IPS DF 6.9 (cell line): ENCODE results near the gene RPH3AL.
"Not testable (repeated sequence)": the region's sequence is repeated elsewhere in the genome, so short reads cannot be mapped to it uniquely, and the experiment has no call there.

Experiments used
- DNase-seq: peaks from one replicate; pipeline ENCODE4 v3.0.0-alpha.2; 2013; ENCODE audit warnings: low read depth, low spot score
- H3K27ac ChIP-seq: one replicate; pipeline ENCODE4 v1.5.1; 2013; ENCODE audit warnings: low read length, control low read depth
- H3K27me3 ChIP-seq: 2 replicates; pipeline ENCODE4 v1.6.1; 2013; ENCODE audit warnings: mild to moderate bottlenecking, low read length; ENCODE audit not compliant: control insufficient read depth, insufficient read depth
- H3K36me3 ChIP-seq: 2 replicates; pipeline ENCODE4 v1.6.1; 2013; ENCODE audit warnings: low read length; ENCODE audit not compliant: control insufficient read depth, insufficient read depth
- H3K4me1 ChIP-seq: 2 replicates; pipeline ENCODE4 v1.6.1; 2013; ENCODE audit warnings: low read length; ENCODE audit not compliant: control insufficient read depth, insufficient read depth
- H3K4me3 ChIP-seq: 2 replicates; pipeline ENCODE4 v1.5.1; 2013; ENCODE audit warnings: mild to moderate bottlenecking, low read length
- H3K9me3 ChIP-seq: 2 replicates; pipeline ENCODE4 v1.6.1; 2013; ENCODE audit warnings: low read length, inconsistent platforms; ENCODE audit not compliant: control insufficient read depth, insufficient read depth
- WGBS: extraction: QIAGEN DNeasy Blood & Tissue Kit; methylation state at CpG from one replicate; pipeline ENCODE4 v1.1.7; 2013; ENCODE audit warnings: mixed read lengths, missing lambda C conversion rate; ENCODE audit not compliant: insufficient read length, insufficient coverage; 5-methylcytosine and 5-hydroxymethylcytosine counted together

The RPH3AL gene

DNA sequence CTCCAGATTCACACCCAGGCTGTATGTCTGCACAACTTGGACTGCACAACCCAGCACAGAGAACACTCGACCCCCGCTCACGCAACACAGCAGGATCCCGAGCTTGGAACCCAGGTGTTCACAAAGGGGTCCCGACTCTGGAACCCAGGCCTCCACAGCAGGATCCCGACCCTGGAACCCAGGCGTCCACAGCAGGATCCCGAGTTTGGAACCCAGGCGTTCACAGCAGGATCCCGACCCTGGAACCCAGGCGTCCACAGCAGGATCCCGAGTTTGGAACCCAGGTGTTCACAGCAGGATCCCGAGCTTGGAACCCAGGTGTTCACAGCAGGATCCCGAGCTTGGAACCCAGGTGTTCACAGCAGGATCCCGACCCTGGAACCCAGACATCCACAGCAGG lies 154.4 kb downstream of the RPH3AL start:
- not testable (repeated sequence) for H3K27ac ChIP-seq, H3K27me3 ChIP-seq, H3K9me3 ChIP-seq, H3K4me3 ChIP-seq, H3K4me1 ChIP-seq, H3K36me3 ChIP-seq, DNase-seq
- no CpG with 5 or more reads among the region's 15 CpGs for WGBS

GRCh38 chr17:197352-197751 lies 155.3 kb downstream of the RPH3AL start:
- H3K4me1 ChIP-seq = no peaks in the 10 kb centered on the region
- H3K4me3 ChIP-seq = no peak overlapping the region
- H3K27me3 ChIP-seq = no peaks in the 10 kb centered on the region
- WGBS = no CpG with 5 or more reads among the region's 2 CpGs
- H3K36me3 ChIP-seq = no peaks in the 10 kb centered on the region
- H3K27ac ChIP-seq = no peak overlapping the region
- no peak for DNase-seq
- H3K9me3 ChIP-seq = no peaks in the 10 kb centered on the region

- no CpG with 5 or more reads among the region's 16 CpGs for WGBS
Observed at GRCh38 chr17:194828-195602, 157.6 kb downstream of the RPH3AL start.

GRCh38 chr17:193841-194806 lies 158.5 kb downstream of the RPH3AL start:
- H3K4me1 ChIP-seq = no peaks in the 10 kb centered on the region
- no peak overlapping the region for H3K4me3 ChIP-seq
- H3K36me3 ChIP-seq = no peaks in the 10 kb centered on the region
- no peak for DNase-seq
- H3K27me3 ChIP-seq = no peaks in the 10 kb centered on the region
- H3K9me3 ChIP-seq = no peaks in the 10 kb centered on the region
- H3K27ac ChIP-seq = no peak overlapping the region
- WGBS = no CpG with 5 or more reads among the region's 31 CpGs

More at GRCh38 chr17:194828-195602, 157.6 kb downstream of the RPH3AL start:
- H3K4me1 ChIP-seq = no peaks in the 10 kb centered on the region
- H3K9me3 ChIP-seq = no peaks in the 10 kb centered on the region
- no peaks in the 10 kb centered on the region for H3K27me3 ChIP-seq
- no peaks in the 10 kb centered on the region for H3K36me3 ChIP-seq
- no peak overlapping the region for H3K27ac ChIP-seq
- no peak overlapping the region for H3K4me3 ChIP-seq
- no peak for DNase-seq

DNA sequence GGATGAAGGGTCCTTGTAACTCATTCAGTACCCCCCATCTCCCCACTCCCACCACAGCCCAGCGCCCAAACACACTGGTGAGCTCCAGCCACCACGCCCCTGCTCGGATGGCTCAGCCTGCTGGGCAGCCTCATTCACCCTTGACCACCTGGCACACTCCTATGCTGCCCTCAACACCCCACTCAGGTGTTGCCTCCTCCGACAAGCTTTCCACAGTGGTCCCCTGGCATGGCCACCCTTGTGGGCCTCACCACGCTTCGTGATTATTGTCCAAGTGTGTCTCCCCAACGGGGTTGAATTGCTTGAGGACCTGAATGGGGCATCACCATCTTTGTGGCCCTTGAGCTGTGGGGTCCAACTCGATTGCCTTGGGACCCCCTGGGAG lies 159.2 kb downstream of the RPH3AL start:
- no CpG with 5 or more reads among the region's 8 CpGs for WGBS
- Histone ChIP-seq H3K4me3 (no peak overlapping the region), H3K9me3 (no peaks in the 10 kb centered on the region), H3K27ac (no peak overlapping the region), H3K4me1 (no peaks in the 10 kb centered on the region), H3K27me3 (no peaks in the 10 kb centered on the region), H3K36me3 (no peaks in the 10 kb centered on the region)
- no peak for DNase-seq

- no peak overlapping the region for H3K4me3 ChIP-seq
- H3K27me3 ChIP-seq = no peaks in the 10 kb centered on the region
- WGBS = no CpG with 5 or more reads among the region's 21 CpGs
- no peak overlapping the region for H3K27ac ChIP-seq
- no peaks in the 10 kb centered on the region for H3K9me3 ChIP-seq
- DNase-seq = no peak
- no peaks in the 10 kb centered on the region for H3K36me3 ChIP-seq
- no peaks in the 10 kb centered on the region for H3K4me1 ChIP-seq
Observed at GRCh38 chr17:192666-193425, 159.8 kb downstream of the RPH3AL start.

DNA sequence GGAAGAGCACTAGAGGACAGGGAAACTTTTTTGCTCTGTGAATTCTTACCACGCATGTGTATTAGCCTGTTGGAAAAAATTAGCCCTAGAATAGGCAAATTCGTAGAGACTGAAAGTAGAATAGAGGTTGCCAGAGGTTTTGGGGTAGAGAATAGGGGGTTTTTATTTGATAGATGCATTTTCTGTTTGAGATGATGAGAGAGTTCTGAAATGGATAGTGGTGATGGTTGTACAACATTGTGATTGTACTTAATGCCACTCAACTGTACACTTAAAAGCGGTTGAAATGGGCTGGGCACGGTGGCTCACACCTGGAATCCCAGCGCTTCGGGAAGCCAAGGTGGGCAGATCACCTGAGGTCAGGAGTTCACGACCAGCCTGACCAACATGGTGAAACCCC lies 163.2 kb downstream of the RPH3AL start:
- whole genome bisulfite sequencing = no CpG with 5 or more reads among the region's 7 CpGs
- Histone ChIP-seq H3K36me3 (no peaks in the 10 kb centered on the region), H3K4me1 (no peaks in the 10 kb centered on the region), H3K27ac (no peak overlapping the region), H3K4me3 (no peak overlapping the region), H3K9me3 (no peaks in the 10 kb centered on the region), H3K27me3 (no peaks in the 10 kb centered on the region)
- DNase-seq = no peak

DNA sequence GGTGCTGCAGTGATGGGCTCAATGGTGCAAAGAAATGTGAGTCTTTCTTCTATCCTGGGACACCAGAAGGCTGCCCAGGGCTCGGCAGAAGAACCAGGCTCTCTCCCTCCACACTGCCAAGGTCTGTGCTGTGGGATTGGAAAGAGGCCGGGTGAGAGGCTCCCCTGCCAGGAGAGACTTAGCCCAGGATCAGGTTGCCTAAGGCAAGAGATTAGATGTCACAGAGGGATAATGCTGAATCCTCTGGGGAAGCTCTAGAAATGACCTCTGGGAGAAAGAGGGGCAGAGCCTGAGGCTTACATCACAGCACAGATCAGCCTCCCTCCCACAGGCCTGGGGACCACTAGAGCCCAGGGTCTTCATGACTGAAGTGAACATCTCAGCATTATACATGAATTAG lies 165.5 kb downstream of the RPH3AL start:
- Histone ChIP-seq H3K27ac (no peak overlapping the region), H3K27me3 (peaks cover 5% of the 10 kb centered on the region), H3K4me1 (peaks cover 1% of the 10 kb centered on the region; the same call in 1 of the 2 replicates)

DNA sequence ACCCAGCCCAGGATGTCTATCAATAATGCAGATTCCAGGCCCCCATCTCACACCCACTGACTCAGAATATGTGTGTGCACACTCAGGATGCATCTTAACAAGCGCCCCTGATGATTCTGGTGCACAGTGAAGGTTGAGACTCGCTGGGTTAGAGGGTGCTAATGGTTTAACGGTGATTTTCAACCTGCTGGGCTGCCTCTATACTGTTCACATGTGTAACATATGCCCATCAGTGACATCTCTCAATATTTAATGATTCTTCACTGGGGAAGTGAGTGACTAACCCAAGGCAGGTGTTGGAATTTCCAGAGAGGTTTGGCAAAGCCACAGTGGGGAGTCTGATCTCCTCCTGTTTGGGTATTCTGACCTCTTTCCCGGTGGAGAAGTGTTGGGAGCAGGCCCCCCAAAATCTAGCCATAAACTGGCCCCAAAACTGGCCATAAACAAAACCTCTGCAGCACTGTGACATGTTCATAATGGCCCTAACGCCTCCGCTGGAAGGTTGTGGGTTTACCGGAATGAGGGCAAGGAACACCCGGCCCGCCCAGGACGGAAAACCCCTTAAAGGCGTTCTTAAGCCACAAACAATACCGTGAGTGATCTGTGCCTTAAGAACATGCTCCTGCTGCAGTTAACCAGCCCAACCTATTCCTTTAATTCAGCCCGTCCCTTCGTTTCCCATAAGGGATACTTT lies 167.0 kb downstream of the RPH3AL start:
- no peak for DNase-seq
- peaks cover 11% of the 10 kb centered on the region for H3K27me3 ChIP-seq
- no peak overlapping the region for H3K27ac ChIP-seq
- no peaks in the 10 kb centered on the region for H3K36me3 ChIP-seq
- WGBS = no CpG with 5 or more reads among the region's 14 CpGs
- H3K4me3 ChIP-seq = no peak overlapping the region
- H3K4me1 ChIP-seq = peaks cover 5% of the 10 kb centered on the region
- no peaks in the 10 kb centered on the region for H3K9me3 ChIP-seq

More for the DNA sequence above, 165.5 kb downstream of the RPH3AL start:
- DNase-seq = no peak
- no peaks in the 10 kb centered on the region for H3K36me3 ChIP-seq
- H3K9me3 ChIP-seq = no peaks in the 10 kb centered on the region
- no peak overlapping the region for H3K4me3 ChIP-seq
- WGBS = no CpG with 5 or more reads among the region's 2 CpGs

- no peaks in the 10 kb centered on the region for H3K9me3 ChIP-seq
- DNase-seq = no peak
- WGBS = no CpG with 5 or more reads among the region's 8 CpGs
- H3K27ac ChIP-seq = no peak overlapping the region
- no peak overlapping the region for H3K4me3 ChIP-seq
- peaks cover 5% of the 10 kb centered on the region for H3K4me1 ChIP-seq
- H3K36me3 ChIP-seq = no peaks in the 10 kb centered on the region
- peaks cover 11% of the 10 kb centered on the region for H3K27me3 ChIP-seq
Observed at GRCh38 chr17:183021-183420, 169.6 kb downstream of the RPH3AL start.
